Measurements from ENCODE around the gene ROBO3. TPM values are rescaled to one million over a fixed set of nuclear protein-coding genes. Genes with fewer than 3 reads are reported as not detected.

ROBO3 gene
- total RNA-seq, 4 donors from 2014 or later = 6.7 to 19.8 (median 10.1) TPM

GRCh38 chr11:124899383-124900145 lies 34.3 kb downstream of the ROBO3 start:
- Histone ChIP-seq H3K27me3 (no peaks in the 10 kb centered on the region), H3K27ac (peak overlapping the region; percentile 63 to 80 (median 67)), H3K4me3 (replicated peaks in 1 of 3) (no peak overlapping the region), H3K4me1 (peaks cover 0 to 20% of the 10 kb centered on the region in 2 donors), H3K9me3 (no peaks in the 10 kb centered on the region), H3K36me3 (no peaks in the 10 kb centered on the region)
- intact Hi-C loops (cut with DNase I) = no loop called here
- no peak for DNase-seq
- 56 to 64% methylated on average over 6 of the region's 6 CpGs for WGBS, 2 donors
- TF ChIP-seq POLR2A (IDR thresholded peaks at IDR 0.05) = no peak
- TF ChIP-seq CTCF (IDR thresholded peaks at IDR 0.05) = no peak

GRCh38 chr11:124900464-124900863 lies 35.2 kb downstream of the ROBO3 start:
- Histone ChIP-seq H3K9me3 (no peaks in the 10 kb centered on the region), H3K27ac (peak overlapping the region in 2 of 3 donors; percentile 58 to 80), H3K4me3 (replicated peaks in 1 of 3) (no peak overlapping the region), H3K36me3 (no peaks in the 10 kb centered on the region), H3K27me3 (no peaks in the 10 kb centered on the region), H3K4me1 (peaks cover 0 to 20% of the 10 kb centered on the region in 2 donors)
- TF ChIP-seq CTCF (IDR thresholded peaks at IDR 0.05) (no peak), POLR2A (IDR thresholded peaks at IDR 0.05) (no peak)
- peak; percentile 28 to 35 for DNase-seq
- WGBS, 2 donors = 64 to 77% methylated on average over 4 to 5 of the region's 5 CpGs
- intact Hi-C loops (cut with DNase I) = no loop called here

GRCh38 chr11:124902616-124903015 lies 37.4 kb downstream of the ROBO3 start:
- TF ChIP-seq CTCF (IDR thresholded peaks at IDR 0.05) (no peak), POLR2A (IDR thresholded peaks at IDR 0.05) (no peak)
- 94 to 98% methylated on average over 1 of the region's 1 CpG for WGBS, 2 donors
- Histone ChIP-seq H3K36me3 (no peaks in the 10 kb centered on the region), H3K4me1 (peaks cover 0 to 20% of the 10 kb centered on the region in 2 donors), H3K27ac (no peak overlapping the region), H3K9me3 (no peaks in the 10 kb centered on the region), H3K27me3 (no peaks in the 10 kb centered on the region), H3K4me3 (replicated peaks in 1 of 3) (no peak overlapping the region)
- intact Hi-C loops (cut with DNase I) = no loop called here
- no peak for DNase-seq

GRCh38 chr11:124915541-124916369 lies 50.5 kb downstream of the ROBO3 start:
- WGBS, 2 donors = 86 to 87% methylated on average over 3 of the region's 3 CpGs
- TF ChIP-seq CTCF (IDR thresholded peaks at IDR 0.05) (no peak), POLR2A (IDR thresholded peaks at IDR 0.05) (no peak)
- Histone ChIP-seq H3K27me3 (no peaks in the 10 kb centered on the region), H3K4me3 (replicated peaks in 1 of 3) (no peak overlapping the region), H3K4me1 (peaks cover 0 to 2% of the 10 kb centered on the region in 2 donors), H3K36me3 (no peaks in the 10 kb centered on the region), H3K27ac (no peak overlapping the region), H3K9me3 (no peaks in the 10 kb centered on the region)
- intact Hi-C loops (cut with DNase I) = no loop called here
- DNase-seq = no peak

- no peak for DNase-seq
- TF ChIP-seq POLR2A (IDR thresholded peaks at IDR 0.05) = no peak
- no peak for TF ChIP-seq CTCF (IDR thresholded peaks at IDR 0.05)
- Histone ChIP-seq H3K27ac (no peak overlapping the region), H3K36me3 (no peaks in the 10 kb centered on the region), H3K9me3 (no peaks in the 10 kb centered on the region), H3K27me3 (no peaks in the 10 kb centered on the region), H3K4me1 (peaks cover 0 to 5% of the 10 kb centered on the region in 2 donors), H3K4me3 (replicated peaks in 1 of 3) (no peak overlapping the region)
- intact Hi-C loops (cut with DNase I) = no loop called here
Observed at GRCh38 chr11:124916370-124916710, 51.1 kb downstream of the ROBO3 start.

Data from thyroid gland (tissue), 4 donors.